ENCODE results near the gene CCSER1. TPM values are rescaled to one million over a fixed set of nuclear protein-coding genes. Genes with fewer than 3 reads are reported as not detected.

CCSER1 gene
- total and polyA plus RNA-seq, 2 of the 8 experiments (the other 6 are each of a cell fraction or from before 2014, with no cell fraction given): 0.26 to 0.84 TPM

DNA sequence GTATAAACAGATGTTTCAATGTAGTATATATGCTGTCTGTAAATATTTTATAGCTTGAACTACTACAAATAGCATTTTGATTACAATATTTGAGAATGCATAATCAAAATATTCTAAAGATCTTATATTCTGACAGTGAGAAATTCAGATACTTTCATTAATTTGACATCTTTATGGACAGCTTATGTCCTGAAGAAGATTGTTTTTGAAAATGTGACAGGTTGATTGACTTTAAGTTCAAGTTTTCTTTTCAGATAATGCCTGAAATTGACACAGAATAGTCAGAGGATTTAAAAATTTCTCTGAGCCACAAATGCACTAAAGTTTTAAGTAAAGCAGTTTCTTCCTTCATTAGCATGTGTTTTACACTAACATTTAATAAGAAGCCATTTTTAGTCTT, 799.8 kb downstream of the CCSER1 start:
- no peak overlapping the region for H3K4me2 ChIP-seq (ENCODE audit: insufficient read depth in 1 of 2, low read depth in 2 of 2, low read length in 2 of 2)
- H2BK120ac ChIP-seq (replicated peaks; ENCODE audit: low read depth, low read length): no peak overlapping the region
- no peak overlapping the region for H2BK20ac ChIP-seq (ENCODE audit: low read length)
- no peaks in the 10 kb centered on the region for H4K20me1 ChIP-seq (replicated peaks in 1 of 2; ENCODE audit: control insufficient read depth in 1 of 2, insufficient read depth in 2 of 2, low read length in 2 of 2)
- no peak overlapping the region for H3K4me3 ChIP-seq (ENCODE audit: extremely low read depth in 1 of 4, insufficient read depth in 2 of 4, low read depth in 3 of 4, low read length in 4 of 4)
- H3K27ac ChIP-seq (ENCODE audit: low read depth, low read length): no peak overlapping the region
- DNase-seq (ENCODE audit: low read depth in 1 of 2, low spot score in 2 of 2): no peak
- ChIA-PET POLR2A (ENCODE audit: partially characterized antibody) (no interaction called here), CTCF (ENCODE audit: partially characterized antibody) (no interaction called here)
- no peak overlapping the region for H4K5ac ChIP-seq (ENCODE audit: insufficient read length, low read depth, low read length)
- H3K9me3 ChIP-seq (ENCODE audit: insufficient read depth in 2 of 2, low read depth in 1 of 2, low read length in 1 of 2): no peaks in the 10 kb centered on the region
- H4K91ac ChIP-seq (replicated peaks; ENCODE audit: insufficient read length, low read length): no peak overlapping the region
- H3K27me3 ChIP-seq (replicated peaks in 1 of 4; ENCODE audit: control insufficient read depth in 3 of 4, extremely low read depth in 1 of 4, insufficient read depth in 3 of 4, low read length in 3 of 4): no peaks in the 10 kb centered on the region
- no peak overlapping the region for H2BK15ac ChIP-seq (ENCODE audit: low read length)
- H2BK5ac ChIP-seq (ENCODE audit: low read depth, low read length): no peak overlapping the region
- H3K14ac ChIP-seq (ENCODE audit: insufficient read length): no peak overlapping the region
- no peak overlapping the region for H2AK5ac ChIP-seq (ENCODE audit: low read depth, low read length)
- no peaks in the 10 kb centered on the region for H3K79me1 ChIP-seq (ENCODE audit: low read depth, low read length)
- no peaks in the 10 kb centered on the region for H3K4me1 ChIP-seq (replicated peaks in 1 of 4; ENCODE audit: control insufficient read depth in 3 of 4, insufficient read depth in 4 of 4, low read length in 3 of 4)
- no peak for FAIRE-seq
- no peak overlapping the region for H2AFZ ChIP-seq (ENCODE audit: low read length)
- no peaks in the 10 kb centered on the region for H3K36me3 ChIP-seq (ENCODE audit: control insufficient read depth in 2 of 4, insufficient read depth in 4 of 4, low read length in 3 of 4)
- no peak for TF ChIP-seq KDM1A (IDR thresholded peaks at IDR 0.05; ENCODE audit: borderline replicate concordance, low read length)
- TF ChIP-seq SP1 (IDR thresholded peaks at IDR 0.05; ENCODE audit: low read depth, low read length): no peak
- TF ChIP-seq BRCA1 (IDR thresholded peaks at IDR 0.05; ENCODE audit: low read depth, low read length): no peak
- TF ChIP-seq BCL11A (IDR thresholded peaks at IDR 0.05; ENCODE audit: low read depth in 2 of 2, low read length in 2 of 2): no peak
- TF ChIP-seq POLR2AphosphoS5 (IDR thresholded peaks at IDR 0.05; ENCODE audit: low read depth, low read length): no peak
- TF ChIP-seq SP2 (IDR thresholded peaks at IDR 0.05; ENCODE audit: low read length): no peak
- no peak for TF ChIP-seq CEBPB (IDR thresholded peaks at IDR 0.05; ENCODE audit: low read depth, low read length)
- TF ChIP-seq HDAC2 (IDR thresholded peaks at IDR 0.05; ENCODE audit: borderline replicate concordance in 1 of 2, low read depth in 2 of 2, low read length in 2 of 2): no peak
- TF ChIP-seq CREB1 (IDR thresholded peaks at IDR 0.05): no peak
- no peak for TF ChIP-seq RXRA (IDR thresholded peaks at IDR 0.05; ENCODE audit: insufficient read depth, low read depth, low read length)
- no peak for TF ChIP-seq USF2 (IDR thresholded peaks at IDR 0.05; ENCODE audit: low read length)
- no peak overlapping the region for H3K23ac ChIP-seq (ENCODE audit: insufficient read length)
- H3K18ac ChIP-seq (ENCODE audit: extremely low read depth, low read length): no peak overlapping the region
- no peak overlapping the region for H2BK12ac ChIP-seq (ENCODE audit: low read depth, low read length)
- H4K8ac ChIP-seq (ENCODE audit: extremely low read depth, insufficient read depth, low read length): no peak overlapping the region
- H3K4ac ChIP-seq (replicated peaks; ENCODE audit: insufficient read length, low read depth, low read length): no peak overlapping the region
- H3K79me2 ChIP-seq (ENCODE audit: control insufficient read depth in 1 of 2, insufficient read depth in 2 of 2, low read length in 2 of 2): no peaks in the 10 kb centered on the region
- no peaks in the 10 kb centered on the region; the same call in 1 of the 2 replicates for H3K23me2 ChIP-seq (ENCODE audit: low read depth, low read length)
- H3K9ac ChIP-seq (replicated peaks in 1 of 4; ENCODE audit: extremely low read depth in 1 of 4, low read depth in 3 of 4, low read length in 3 of 4): no peak overlapping the region
- no peak overlapping the region for H3K56ac ChIP-seq (replicated peaks; ENCODE audit: insufficient read length, low read depth, low read length)
